ENCODE data around the gene TBP.
A peak's percentile ranks its signal among the peaks of the same experiment; 100 is the strongest.

Gene TBP

GRCh38 chr6:170553534-170554012, 596 bp upstream of the TBP start:
- Mint-ChIP-seq H3K4me1 (ENCODE audit: low read depth) (peaks cover 30% of the 10 kb centered on the region), H3K4me3 (no peak overlapping the region), H3K27ac (no peak overlapping the region), H3K36me3 (ENCODE audit: low read depth) (peaks cover 29% of the 10 kb centered on the region), H3K27me3 (ENCODE audit: low read depth) (no peaks in the 10 kb centered on the region), H3K9me3 (no peaks in the 10 kb centered on the region)
- no peak for DNase-seq (ENCODE audit: low spot score)

- Mint-ChIP-seq H3K36me3 (ENCODE audit: low read depth) (peaks cover 23% of the 10 kb centered on the region), H3K27ac (no peak overlapping the region), H3K4me3 (no peak overlapping the region), H3K27me3 (ENCODE audit: low read depth) (no peaks in the 10 kb centered on the region), H3K9me3 (no peaks in the 10 kb centered on the region), H3K4me1 (ENCODE audit: low read depth) (peaks cover 26% of the 10 kb centered on the region)
- DNase-seq (ENCODE audit: low spot score), result no peak
Observed at GRCh38 chr6:170554796-170555137, 598 bp downstream of the TBP start.

- H3K27me3 Mint-ChIP-seq (ENCODE audit: low read depth), result no peaks in the 10 kb centered on the region
- H3K4me1 Mint-ChIP-seq (ENCODE audit: low read depth), result peaks cover 23% of the 10 kb centered on the region
- DNase-seq (ENCODE audit: low spot score), result no peak
- peaks cover 23% of the 10 kb centered on the region for H3K36me3 Mint-ChIP-seq (ENCODE audit: low read depth)
- H3K9me3 Mint-ChIP-seq, result no peaks in the 10 kb centered on the region
- no peak overlapping the region for H3K27ac Mint-ChIP-seq
- H3K4me3 Mint-ChIP-seq, result no peak overlapping the region
Observed at GRCh38 chr6:170555305-170555704, 1.1 kb downstream of the TBP start.

DNA sequence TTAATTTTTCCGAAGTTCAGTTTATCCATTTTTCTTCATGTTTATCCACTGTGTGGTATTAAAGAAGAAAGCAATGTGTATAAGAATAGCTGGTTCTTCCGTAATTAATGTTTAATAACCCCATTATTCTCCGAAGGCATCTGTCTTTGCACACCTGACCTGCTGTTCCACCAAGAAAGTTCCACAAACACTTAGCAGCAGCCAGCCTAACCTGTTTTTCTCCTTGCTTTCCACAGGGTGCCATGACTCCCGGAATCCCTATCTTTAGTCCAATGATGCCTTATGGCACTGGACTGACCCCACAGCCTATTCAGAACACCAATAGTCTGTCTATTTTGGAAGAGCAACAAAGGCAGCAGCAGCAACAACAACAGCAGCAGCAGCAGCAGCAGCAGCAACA, 7.4 kb downstream of the TBP start:
- H3K36me3 Mint-ChIP-seq (ENCODE audit: low read depth), result peaks cover 35% of the 10 kb centered on the region
- no peak overlapping the region for H3K4me3 Mint-ChIP-seq
- H3K9me3 Mint-ChIP-seq, result no peaks in the 10 kb centered on the region
- peaks cover 15% of the 10 kb centered on the region for H3K4me1 Mint-ChIP-seq (ENCODE audit: low read depth)
- no peak for DNase-seq (ENCODE audit: low spot score)
- H3K27ac Mint-ChIP-seq, result no peak overlapping the region
- no peaks in the 10 kb centered on the region for H3K27me3 Mint-ChIP-seq (ENCODE audit: low read depth)

DNA sequence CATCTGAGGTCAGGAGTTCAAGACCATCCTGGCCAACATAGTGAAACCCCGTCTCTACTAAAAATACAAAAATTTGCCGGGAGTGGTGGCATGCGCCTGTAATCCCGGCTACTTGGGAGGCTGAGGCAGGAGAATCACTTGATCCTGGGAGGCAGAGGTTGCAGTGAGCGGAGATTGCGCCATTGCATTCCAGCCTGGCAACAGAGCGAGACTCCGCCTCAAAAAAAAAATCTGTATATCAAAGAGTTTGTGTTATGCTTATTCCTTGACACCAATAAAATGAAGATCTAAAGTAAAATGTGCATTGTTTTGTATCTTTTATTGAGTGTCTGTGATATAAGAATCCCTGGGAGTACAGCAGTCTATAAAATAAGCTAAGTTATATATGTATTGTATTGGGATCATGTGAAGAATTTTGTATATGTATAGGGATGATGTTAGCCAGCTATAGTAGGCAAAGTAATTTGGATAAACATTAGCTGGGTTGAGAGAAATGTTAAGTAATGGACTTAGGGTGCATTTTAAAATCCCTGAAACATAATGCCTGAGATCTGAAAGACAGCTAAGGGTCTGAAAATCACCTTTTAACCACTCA, 10.9 kb downstream of the TBP start:
- no peak for DNase-seq (ENCODE audit: low spot score)
- Mint-ChIP-seq H3K4me3 (no peak overlapping the region), H3K27ac (no peak overlapping the region), H3K9me3 (no peaks in the 10 kb centered on the region), H3K27me3 (ENCODE audit: low read depth) (no peaks in the 10 kb centered on the region), H3K36me3 (ENCODE audit: low read depth) (peaks cover 39% of the 10 kb centered on the region), H3K4me1 (ENCODE audit: low read depth) (peaks cover 3% of the 10 kb centered on the region)

GRCh38 chr6:170572704-170573466, 18.7 kb downstream of the TBP start:
- no peak overlapping the region for H3K4me3 Mint-ChIP-seq
- H3K9me3 Mint-ChIP-seq, result no peaks in the 10 kb centered on the region
- no peaks in the 10 kb centered on the region for H3K4me1 Mint-ChIP-seq (ENCODE audit: low read depth)
- H3K27ac Mint-ChIP-seq, result no peak overlapping the region
- peaks cover 57% of the 10 kb centered on the region for H3K36me3 Mint-ChIP-seq (ENCODE audit: low read depth)
- H3K27me3 Mint-ChIP-seq (ENCODE audit: low read depth), result no peaks in the 10 kb centered on the region
- no peak for DNase-seq (ENCODE audit: low spot score)

- Mint-ChIP-seq H3K4me3 (no peak overlapping the region), H3K27ac (no peak overlapping the region), H3K4me1 (ENCODE audit: low read depth) (no peaks in the 10 kb centered on the region), H3K36me3 (ENCODE audit: low read depth) (peaks cover 57% of the 10 kb centered on the region), H3K27me3 (ENCODE audit: low read depth) (no peaks in the 10 kb centered on the region), H3K9me3 (no peaks in the 10 kb centered on the region)
- no peak for DNase-seq (ENCODE audit: low spot score)
Observed at GRCh38 chr6:170575250-170575649, 21.1 kb downstream of the TBP start.

DNA sequence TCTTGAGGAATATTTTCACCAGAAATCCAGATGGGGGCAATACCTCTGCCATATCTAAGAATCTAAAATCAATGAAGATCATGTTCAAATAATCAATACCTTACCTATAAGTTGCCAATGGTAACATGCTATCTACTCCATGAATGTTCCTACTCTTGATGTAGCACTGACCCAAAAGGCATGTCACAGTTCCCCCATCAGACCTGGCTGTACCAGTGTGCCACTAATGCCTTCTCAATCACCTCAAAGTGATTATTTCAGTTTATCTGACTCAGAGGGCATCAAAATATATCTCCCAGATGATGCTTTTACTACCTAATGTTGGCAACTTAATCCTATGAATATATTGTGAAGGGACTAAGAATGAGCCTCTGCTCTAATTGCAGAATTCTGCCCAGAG, 24.7 kb downstream of the TBP start:
- H3K36me3 Mint-ChIP-seq (ENCODE audit: low read depth), result peaks cover 65% of the 10 kb centered on the region
- no peak overlapping the region for H3K27ac Mint-ChIP-seq
- no peaks in the 10 kb centered on the region for H3K27me3 Mint-ChIP-seq (ENCODE audit: low read depth)
- no peaks in the 10 kb centered on the region for H3K9me3 Mint-ChIP-seq
- DNase-seq (ENCODE audit: low spot score), result no peak
- H3K4me3 Mint-ChIP-seq, result no peak overlapping the region
- peaks cover 14% of the 10 kb centered on the region for H3K4me1 Mint-ChIP-seq (ENCODE audit: low read depth)

- peaks cover 20% of the 10 kb centered on the region for H3K4me1 Mint-ChIP-seq (ENCODE audit: low read depth)
- no peak for DNase-seq (ENCODE audit: low spot score)
Observed at GRCh38 chr6:170583756-170584180, 29.6 kb downstream of the TBP start.

GRCh38 chr6:170584181-170584953, 30.2 kb downstream of the TBP start, which contains the start of gene PDCD2:
Gene PDCD2, minus strand, starts transcription at chr6:170584637. Its CDS starts 56 bp downstream, at chr6:170584581.
- Mint-ChIP-seq H3K4me3 (peak within 1 kb of the TSS; percentile 100), H3K9me3 (no peaks in the 10 kb centered on the region), H3K4me1 (ENCODE audit: low read depth) (peaks cover 20% of the 10 kb centered on the region), H3K36me3 (ENCODE audit: low read depth) (peaks cover 41% of the 10 kb centered on the region), H3K27me3 (ENCODE audit: low read depth) (no peaks in the 10 kb centered on the region), H3K27ac (peak within 1 kb of the TSS; percentile 94)
- DNase-seq (ENCODE audit: low spot score), result peak; percentile 93

More at GRCh38 chr6:170583756-170584180, 29.6 kb downstream of the TBP start:
- peak overlapping the region; percentile 92 for H3K27ac Mint-ChIP-seq
- no peaks in the 10 kb centered on the region for H3K9me3 Mint-ChIP-seq
- peaks cover 47% of the 10 kb centered on the region for H3K36me3 Mint-ChIP-seq (ENCODE audit: low read depth)
- H3K27me3 Mint-ChIP-seq (ENCODE audit: low read depth), result no peaks in the 10 kb centered on the region
- peak overlapping the region; percentile 93 for H3K4me3 Mint-ChIP-seq

GRCh38 chr6:170584954-170585498, 30.9 kb downstream of the TBP start:
- H3K36me3 Mint-ChIP-seq (ENCODE audit: low read depth), result peaks cover 36% of the 10 kb centered on the region
- peaks cover 2% of the 10 kb centered on the region for H3K27me3 Mint-ChIP-seq (ENCODE audit: low read depth)
- no peak for DNase-seq (ENCODE audit: low spot score)
- H3K4me1 Mint-ChIP-seq (ENCODE audit: low read depth), result peaks cover 20% of the 10 kb centered on the region
- H3K9me3 Mint-ChIP-seq, result peaks cover 5% of the 10 kb centered on the region
- peak overlapping the region; percentile 94 for H3K27ac Mint-ChIP-seq
- H3K4me3 Mint-ChIP-seq, result peak overlapping the region; percentile 100

- Mint-ChIP-seq H3K4me1 (ENCODE audit: low read depth) (no peaks in the 10 kb centered on the region), H3K27me3 (ENCODE audit: low read depth) (peaks cover 9% of the 10 kb centered on the region), H3K4me3 (no peak overlapping the region), H3K36me3 (ENCODE audit: low read depth) (peaks cover 2% of the 10 kb centered on the region), H3K27ac (no peak overlapping the region), H3K9me3 (peaks cover 34% of the 10 kb centered on the region)
- no peak for DNase-seq (ENCODE audit: low spot score)
Observed at GRCh38 chr6:170590725-170591124, 36.6 kb downstream of the TBP start.

DNA sequence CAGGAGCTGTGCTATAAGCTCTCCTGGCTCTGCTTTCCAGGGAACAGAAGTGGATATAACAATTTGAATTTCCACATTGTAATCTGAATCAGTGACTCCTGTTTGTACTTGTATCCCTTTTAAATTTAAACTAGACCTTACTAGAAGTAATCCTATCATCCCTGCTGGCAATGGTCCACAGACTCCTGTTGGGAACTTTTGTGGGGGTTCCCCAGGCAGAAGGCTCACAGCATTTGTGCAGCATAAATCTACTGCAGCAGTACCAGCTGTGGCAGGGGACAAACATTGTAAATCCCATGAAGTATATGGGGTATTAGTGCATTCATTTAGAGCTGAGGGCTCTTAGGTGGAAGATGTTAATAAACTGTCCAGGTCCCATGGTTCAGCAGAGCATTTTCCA, 42.3 kb downstream of the TBP start:
- Mint-ChIP-seq H3K4me1 (ENCODE audit: low read depth) (no peaks in the 10 kb centered on the region), H3K36me3 (ENCODE audit: low read depth) (no peaks in the 10 kb centered on the region), H3K27me3 (ENCODE audit: low read depth) (peaks cover 23% of the 10 kb centered on the region), H3K9me3 (peaks cover 16% of the 10 kb centered on the region), H3K27ac (no peak overlapping the region), H3K4me3 (no peak overlapping the region)
- no peak for DNase-seq (ENCODE audit: low spot score)

- Mint-ChIP-seq H3K4me1 (ENCODE audit: low read depth) (no peaks in the 10 kb centered on the region), H3K36me3 (ENCODE audit: low read depth) (no peaks in the 10 kb centered on the region), H3K9me3 (peaks cover 8% of the 10 kb centered on the region), H3K27me3 (ENCODE audit: low read depth) (peaks cover 22% of the 10 kb centered on the region), H3K27ac (no peak overlapping the region), H3K4me3 (no peak overlapping the region)
- DNase-seq (ENCODE audit: low spot score), result no peak
Observed at GRCh38 chr6:170597278-170597677, 43.1 kb downstream of the TBP start.

Measured in T-helper 2 cell treated with Interferon-gamma antibody and Interleukin-4, amounts not matched to agents 5 μg/mL and 100 μg/mL, for 36 hours (primary cell).